HL-60 (cell line): ENCODE data around the gene CRYGC.

Experiments used
- DNase-seq, 2 experiments: peaks; one replicate each; pipeline ENCODE4 v3.0.0-alpha.2; 2010 to 2020; ENCODE audit warnings: low read depth in 1 of 2, low spot score in 1 of 2
- H3K27ac ChIP-seq: fragments of 250-450 bp; sonication (Bioruptor Pico); replicated peaks from 2 replicates; pipeline ENCODE4 v1.5.1; 2020; ENCODE audit warnings: mild to moderate bottlenecking, moderate library complexity
- H3K27me3 ChIP-seq: fragments of 250-450 bp; sonication (Bioruptor Pico); 2 replicates; pipeline ENCODE4 v1.5.1; 2021; ENCODE audit warnings: mild to moderate bottlenecking, moderate library complexity; ENCODE audit not compliant: insufficient read depth, poor library complexity, severe bottlenecking
- H3K4me3 ChIP-seq: replicated peaks from 2 replicates; pipeline ENCODE4 v1.5.1; 2011; ENCODE audit warnings: mild to moderate bottlenecking, control low read depth, low read length; ENCODE audit not compliant: insufficient read depth
- CTCF ChIP-seq: IDR thresholded peaks from one replicate; pipeline ENCODE4 v1.5.1; 2011; ENCODE audit warnings: low read length, control low read depth, inconsistent platforms; ENCODE audit not compliant: insufficient read depth
- GABPA ChIP-seq: IDR thresholded peaks from 2 replicates; pipeline ENCODE4 v1.6.1; 2012; ENCODE audit warnings: low read depth
- POLR2AphosphoS5 ChIP-seq: IDR thresholded peaks from 2 replicates; pipeline ENCODE4 v1.6.1; 2012; ENCODE audit warnings: low read depth
- SPI1 ChIP-seq: IDR thresholded peaks from 2 replicates; pipeline ENCODE4 v1.6.1; 2012; ENCODE audit warnings: low read depth, mild to moderate bottlenecking, borderline replicate concordance
- long read RNA-seq: library from polyadenylated mRNA; unstranded; transcript quantifications from one replicate; pipeline ENCODE4 v2.0.0, GENCODE V29; 2020
- TF ChIP-seq, protein P1 (sequence below): IDR thresholded peaks from 2 replicates; pipeline ENCODE4 v1.6.1; 2012; ENCODE audit warnings: low read depth; ENCODE audit not compliant: insufficient replicate concordance

The CRYGC gene, protein sequence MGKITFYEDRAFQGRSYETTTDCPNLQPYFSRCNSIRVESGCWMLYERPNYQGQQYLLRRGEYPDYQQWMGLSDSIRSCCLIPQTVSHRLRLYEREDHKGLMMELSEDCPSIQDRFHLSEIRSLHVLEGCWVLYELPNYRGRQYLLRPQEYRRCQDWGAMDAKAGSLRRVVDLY
- long read RNA-seq, result 0 reads

DNA sequence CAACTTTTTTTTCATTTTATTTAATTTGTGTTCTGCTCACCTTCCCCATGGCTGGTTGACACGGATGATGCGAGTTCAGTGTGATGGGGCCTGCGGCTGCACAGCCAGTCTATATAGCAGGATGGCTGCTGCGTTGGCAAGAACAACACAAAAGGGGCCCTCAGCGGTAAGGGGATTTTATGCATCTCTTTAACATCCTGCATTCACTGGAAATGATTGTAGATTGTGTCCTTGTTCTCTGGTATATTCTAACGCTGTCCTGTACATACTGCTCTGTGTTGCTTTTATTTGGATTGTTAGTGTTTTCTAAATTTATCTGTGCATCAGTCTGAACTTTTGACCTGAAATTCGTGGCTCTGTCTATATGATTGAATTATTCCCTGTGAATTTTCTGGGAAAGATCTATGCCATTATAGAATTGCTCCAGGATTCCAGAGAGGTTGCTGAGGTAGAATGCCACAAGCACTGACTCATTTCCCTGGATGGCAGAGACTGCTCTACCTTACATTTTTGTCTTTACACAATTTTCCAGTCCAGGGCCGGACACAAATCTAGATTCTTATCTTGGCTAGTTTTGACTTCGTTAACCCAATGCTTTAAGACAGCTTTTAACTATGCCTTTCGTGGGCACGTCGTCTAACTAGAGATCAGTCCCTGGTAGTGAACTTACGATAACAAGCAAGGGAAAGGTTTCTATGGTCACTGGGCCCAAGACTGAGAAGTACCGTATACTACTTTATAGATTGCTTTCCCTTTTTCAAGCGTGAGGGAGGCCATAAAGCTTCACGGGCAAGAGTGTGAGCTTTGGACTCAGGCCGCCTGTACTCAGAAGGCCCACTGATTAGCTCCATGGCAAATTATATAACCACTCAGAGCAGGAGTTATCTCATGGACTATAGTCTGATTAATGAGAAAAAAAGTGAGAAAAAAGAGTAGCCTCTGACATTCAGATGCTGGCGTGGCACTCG lies at the start of gene CRYGC:
Gene CRYGC, minus strand, starts transcription at position 85 of the 968 bp plus-strand sequence. Its CDS starts 36 bp downstream, at position 49.
- H3K27me3 ChIP-seq, result no peaks in the 10 kb centered on the region
- TF ChIP-seq CTCF, result no peak
- TF ChIP-seq, protein P1, sequence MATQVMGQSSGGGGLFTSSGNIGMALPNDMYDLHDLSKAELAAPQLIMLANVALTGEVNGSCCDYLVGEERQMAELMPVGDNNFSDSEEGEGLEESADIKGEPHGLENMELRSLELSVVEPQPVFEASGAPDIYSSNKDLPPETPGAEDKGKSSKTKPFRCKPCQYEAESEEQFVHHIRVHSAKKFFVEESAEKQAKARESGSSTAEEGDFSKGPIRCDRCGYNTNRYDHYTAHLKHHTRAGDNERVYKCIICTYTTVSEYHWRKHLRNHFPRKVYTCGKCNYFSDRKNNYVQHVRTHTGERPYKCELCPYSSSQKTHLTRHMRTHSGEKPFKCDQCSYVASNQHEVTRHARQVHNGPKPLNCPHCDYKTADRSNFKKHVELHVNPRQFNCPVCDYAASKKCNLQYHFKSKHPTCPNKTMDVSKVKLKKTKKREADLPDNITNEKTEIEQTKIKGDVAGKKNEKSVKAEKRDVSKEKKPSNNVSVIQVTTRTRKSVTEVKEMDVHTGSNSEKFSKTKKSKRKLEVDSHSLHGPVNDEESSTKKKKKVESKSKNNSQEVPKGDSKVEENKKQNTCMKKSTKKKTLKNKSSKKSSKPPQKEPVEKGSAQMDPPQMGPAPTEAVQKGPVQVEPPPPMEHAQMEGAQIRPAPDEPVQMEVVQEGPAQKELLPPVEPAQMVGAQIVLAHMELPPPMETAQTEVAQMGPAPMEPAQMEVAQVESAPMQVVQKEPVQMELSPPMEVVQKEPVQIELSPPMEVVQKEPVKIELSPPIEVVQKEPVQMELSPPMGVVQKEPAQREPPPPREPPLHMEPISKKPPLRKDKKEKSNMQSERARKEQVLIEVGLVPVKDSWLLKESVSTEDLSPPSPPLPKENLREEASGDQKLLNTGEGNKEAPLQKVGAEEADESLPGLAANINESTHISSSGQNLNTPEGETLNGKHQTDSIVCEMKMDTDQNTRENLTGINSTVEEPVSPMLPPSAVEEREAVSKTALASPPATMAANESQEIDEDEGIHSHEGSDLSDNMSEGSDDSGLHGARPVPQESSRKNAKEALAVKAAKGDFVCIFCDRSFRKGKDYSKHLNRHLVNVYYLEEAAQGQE, result no peak
- TF ChIP-seq GABPA, result no peak
- TF ChIP-seq POLR2AphosphoS5, result no peak
- TF ChIP-seq SPI1, result no peak
- H3K27ac ChIP-seq, result no peak within 1 kb of the TSS
- H3K4me3 ChIP-seq, result no peak within 1 kb of the TSS
- no peak for DNase-seq

DNA sequence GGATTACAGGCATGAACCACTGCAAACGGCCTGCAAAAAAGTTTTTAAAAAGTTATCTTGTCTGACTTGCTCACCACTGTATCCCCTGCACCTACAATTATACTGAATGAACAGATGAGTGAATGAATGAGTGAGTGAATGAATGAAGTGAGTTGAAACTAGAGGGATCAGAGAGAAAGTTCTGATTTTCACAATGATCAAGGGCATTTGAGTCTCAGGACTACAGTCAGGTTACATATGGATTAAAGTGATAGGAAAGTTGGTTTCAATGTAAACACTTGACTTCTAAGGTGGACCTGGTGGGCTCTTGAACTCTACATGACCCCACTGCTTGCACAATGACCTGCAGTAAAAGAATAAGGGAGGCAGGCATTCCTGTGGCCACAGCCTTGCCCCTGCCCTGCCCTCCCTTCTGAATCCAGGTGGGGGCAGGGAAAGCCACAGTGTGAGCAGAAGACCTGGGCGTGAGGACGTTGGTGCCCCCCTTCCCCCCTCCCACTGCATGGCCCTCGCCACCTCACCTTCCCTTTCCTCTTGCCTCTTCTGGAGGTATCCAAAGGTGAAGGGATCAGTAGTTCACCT lies 49.5 kb upstream of the CRYGC start:
- Histone ChIP-seq H3K4me3 (no peak overlapping the region), H3K27ac (no peak overlapping the region), H3K27me3 (peaks cover 9% of the 10 kb centered on the region)
- no peak for TF ChIP-seq SPI1
- no peak for TF ChIP-seq CTCF
- no peak for TF ChIP-seq GABPA
- TF ChIP-seq POLR2AphosphoS5, result no peak
- TF ChIP-seq, protein P1, result no peak
- DNase-seq, result no peak

DNA sequence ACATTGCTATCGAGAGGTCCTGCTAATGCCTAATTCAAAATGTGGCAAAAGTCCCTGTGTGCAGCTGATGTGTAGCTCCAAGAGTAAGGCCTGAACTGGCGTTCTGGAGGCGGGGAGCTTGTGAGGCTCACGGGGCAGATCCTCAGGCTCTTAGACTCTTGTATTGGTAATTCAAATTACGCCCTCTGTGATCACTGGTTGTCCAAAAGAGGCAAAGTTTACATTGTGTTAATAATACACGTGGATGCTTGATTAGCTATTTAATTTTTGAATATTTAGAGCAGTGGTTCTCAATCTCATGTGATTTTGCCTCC lies 46.2 kb upstream of the CRYGC start:
- H3K4me3 ChIP-seq, result no peak overlapping the region
- TF ChIP-seq GABPA (no peak), CTCF (no peak), POLR2AphosphoS5 (no peak), SPI1 (no peak)
- TF ChIP-seq, protein P1, result no peak
- H3K27ac ChIP-seq, result no peak overlapping the region

More for the DNA sequence above, 46.2 kb upstream of the CRYGC start:
- no peaks in the 10 kb centered on the region for H3K27me3 ChIP-seq
- DNase-seq, result no peak
